Mucosa of rectum (tissue), 2 donors: ENCODE measurements around the gene HOXA5.

Experiments used
- H3K27ac ChIP-seq, 2 donors: one replicate each; pipeline ENCODE4 v1.7.0; 2013; ENCODE audit warnings: inconsistent platforms in 2 of 2, low read depth in 2 of 2, low read length in 2 of 2
- H3K27me3 ChIP-seq, 2 donors: one replicate each; pipeline ENCODE4 v1.7.0; 2013; ENCODE audit warnings: low read length in 2 of 2; ENCODE audit not compliant: control insufficient read depth in 2 of 2, insufficient read depth in 2 of 2
- H3K36me3 ChIP-seq, 2 donors: one replicate each; pipeline ENCODE4 v1.7.0; 2013; ENCODE audit warnings: low read length in 2 of 2; ENCODE audit not compliant: control insufficient read depth in 2 of 2, insufficient read depth in 2 of 2
- H3K4me1 ChIP-seq, 2 donors: one replicate each; pipeline ENCODE4 v1.7.0; 2013; ENCODE audit warnings: low read length in 2 of 2, mild to moderate bottlenecking in 1 of 2; ENCODE audit not compliant: control insufficient read depth in 2 of 2, insufficient read depth in 2 of 2
- H3K4me3 ChIP-seq, 2 donors: one replicate each; pipeline ENCODE4 v1.7.0; 2013; ENCODE audit warnings: low read length in 2 of 2
- H3K9ac ChIP-seq, 2 donors: one replicate each; pipeline ENCODE4 v1.7.0; 2013; ENCODE audit warnings: low read length in 2 of 2, low read depth in 1 of 2, mild to moderate bottlenecking in 1 of 2
- H3K9me3 ChIP-seq, 2 donors: one replicate each; pipeline ENCODE4 v1.7.0; 2013; ENCODE audit warnings: low read length in 2 of 2; ENCODE audit not compliant: control insufficient read depth in 2 of 2
- donor health status: healthy.
- donor health status: Normal muscosa, but diverticular disease.

HOXA5 gene

GRCh38 chr7:27132214-27132613, 11.3 kb downstream of the HOXA5 start:
- Histone ChIP-seq H3K4me3 (no peak overlapping the region), H3K9me3 (no peaks in the 10 kb centered on the region), H3K27ac (no peak overlapping the region), H3K9ac (peak overlapping the region in 1 of 2 donors; percentile 91), H3K36me3 (peaks cover 0 to 7% of the 10 kb centered on the region in 2 donors), H3K4me1 (peaks cover 68 to 70% of the 10 kb centered on the region in 2 donors), H3K27me3 (no peaks in the 10 kb centered on the region)

- Histone ChIP-seq H3K36me3 (peaks cover 0 to 7% of the 10 kb centered on the region in 2 donors), H3K27ac (peak overlapping the region; percentile 90 to 94), H3K9ac (peak overlapping the region; percentile 79 to 91), H3K4me3 (peak overlapping the region; percentile 77 to 88), H3K27me3 (no peaks in the 10 kb centered on the region), H3K4me1 (peaks cover 62 to 66% of the 10 kb centered on the region in 2 donors), H3K9me3 (no peaks in the 10 kb centered on the region)
Observed at GRCh38 chr7:27131390-27131819, 12.1 kb downstream of the HOXA5 start.

- H3K4me1 ChIP-seq, result peaks cover 57 to 61% of the 10 kb centered on the region in 2 donors
- peak within 1 kb of the TSS; percentile 79 to 91 for H3K9ac ChIP-seq
- H3K27ac ChIP-seq, result peak within 1 kb of the TSS; percentile 90 to 94
- H3K9me3 ChIP-seq, result no peaks in the 10 kb centered on the region
- no peaks in the 10 kb centered on the region for H3K27me3 ChIP-seq
- peak within 1 kb of the TSS; percentile 77 to 88 for H3K4me3 ChIP-seq
- H3K36me3 ChIP-seq, result peaks cover 0 to 7% of the 10 kb centered on the region in 2 donors
Observed at GRCh38 chr7:27130540-27131389, 12.7 kb downstream of the HOXA5 start, which contains the start of gene HOXA4. Gene HOXA4 (minus strand): TSS chr7:27130757. CDS start chr7:27130733, 24 bp downstream.

- H3K27me3 ChIP-seq, result no peaks in the 10 kb centered on the region
- peaks cover 0 to 7% of the 10 kb centered on the region in 2 donors for H3K36me3 ChIP-seq
- H3K9me3 ChIP-seq, result no peaks in the 10 kb centered on the region
- H3K27ac ChIP-seq, result peak overlapping the region; percentile 75 to 94
- H3K9ac ChIP-seq, result peak overlapping the region; percentile 29 to 62
- peaks cover 56 to 57% of the 10 kb centered on the region in 2 donors for H3K4me1 ChIP-seq
- H3K4me3 ChIP-seq, result peak overlapping the region; percentile 70 to 77
Observed at GRCh38 chr7:27129729-27130539, 13.5 kb downstream of the HOXA5 start.

GRCh38 chr7:27128776-27129728, 14.4 kb downstream of the HOXA5 start:
- peaks cover 57% of the 10 kb centered on the region in 2 donors for H3K4me1 ChIP-seq
- H3K4me3 ChIP-seq, result peak overlapping the region; percentile 66 to 77
- H3K9me3 ChIP-seq, result no peaks in the 10 kb centered on the region
- H3K36me3 ChIP-seq, result peaks cover 0 to 10% of the 10 kb centered on the region in 2 donors
- H3K27ac ChIP-seq, result peak overlapping the region; percentile 75 to 94
- H3K9ac ChIP-seq, result no peak overlapping the region
- no peaks in the 10 kb centered on the region for H3K27me3 ChIP-seq

- peaks cover 0 to 10% of the 10 kb centered on the region in 2 donors for H3K36me3 ChIP-seq
- H3K27ac ChIP-seq, result peak overlapping the region in 1 of 2 donors; percentile 14
- no peaks in the 10 kb centered on the region for H3K9me3 ChIP-seq
- H3K9ac ChIP-seq, result no peak overlapping the region
- H3K4me1 ChIP-seq, result peaks cover 55 to 56% of the 10 kb centered on the region in 2 donors
- no peak overlapping the region for H3K4me3 ChIP-seq
- H3K27me3 ChIP-seq, result no peaks in the 10 kb centered on the region
Observed at GRCh38 chr7:27128034-27128433, 15.4 kb downstream of the HOXA5 start.

GRCh38 chr7:27126596-27127327, 16.7 kb downstream of the HOXA5 start:
- peaks cover 0 to 10% of the 10 kb centered on the region in 2 donors for H3K36me3 ChIP-seq
- H3K4me1 ChIP-seq, result peaks cover 51 to 66% of the 10 kb centered on the region in 2 donors
- no peak overlapping the region for H3K27ac ChIP-seq
- no peak overlapping the region for H3K4me3 ChIP-seq
- no peaks in the 10 kb centered on the region for H3K9me3 ChIP-seq
- no peaks in the 10 kb centered on the region for H3K27me3 ChIP-seq
- H3K9ac ChIP-seq, result no peak overlapping the region

GRCh38 chr7:27125986-27126394, 17.5 kb downstream of the HOXA5 start:
- peaks cover 0 to 10% of the 10 kb centered on the region in 2 donors for H3K36me3 ChIP-seq
- H3K9me3 ChIP-seq, result no peaks in the 10 kb centered on the region
- H3K9ac ChIP-seq, result no peak overlapping the region
- no peak overlapping the region for H3K4me3 ChIP-seq
- H3K27me3 ChIP-seq, result no peaks in the 10 kb centered on the region
- no peak overlapping the region for H3K27ac ChIP-seq
- H3K4me1 ChIP-seq, result peaks cover 44 to 66% of the 10 kb centered on the region in 2 donors
